GM18508 (cell line): Measurements from ENCODE around the gene TBC1D5.
"Not testable (repeated sequence)": the region's sequence is repeated elsewhere in the genome, so short reads cannot be mapped to it uniquely, and the experiment has no call there.

Experiments used
- ATAC-seq: cut with Tn5 transposase; IDR thresholded peaks from one replicate; pipeline ENCODE4 v1.9.1; 2021; ENCODE audit warnings: moderate number of reproducible peaks; ENCODE audit not compliant: insufficient read depth, unreplicated experiment

Gene TBC1D5

GRCh38 chr3:17387108-17387507 lies 355.3 kb downstream of the TBC1D5 start:
- no peak for ATAC-seq

GRCh38 chr3:17386432-17386831 lies 356.0 kb downstream of the TBC1D5 start:
- no peak for ATAC-seq

GRCh38 chr3:17384567-17385296 lies 357.7 kb downstream of the TBC1D5 start:
- no peak for ATAC-seq

GRCh38 chr3:17373304-17373703 lies 369.1 kb downstream of the TBC1D5 start:
- ATAC-seq = no peak

- ATAC-seq = no peak
Observed at GRCh38 chr3:17372362-17373210, 369.8 kb downstream of the TBC1D5 start.

GRCh38 chr3:17369973-17370372 lies 372.5 kb downstream of the TBC1D5 start:
- no peak for ATAC-seq

- no peak for ATAC-seq
Observed at GRCh38 chr3:17367171-17367570, 375.3 kb downstream of the TBC1D5 start.

- no peak for ATAC-seq
Observed at GRCh38 chr3:17360991-17361390, 381.4 kb downstream of the TBC1D5 start.

GRCh38 chr3:17359911-17360310 lies 382.5 kb downstream of the TBC1D5 start:
- no peak for ATAC-seq

GRCh38 chr3:17357035-17357710 lies 385.3 kb downstream of the TBC1D5 start:
- ATAC-seq = no peak

- no peak for ATAC-seq
Observed at GRCh38 chr3:17356585-17356984, 385.8 kb downstream of the TBC1D5 start.

- ATAC-seq = no peak
Observed at GRCh38 chr3:17355591-17355990, 386.8 kb downstream of the TBC1D5 start.

- no peak for ATAC-seq
Observed at GRCh38 chr3:17354341-17354740, 388.1 kb downstream of the TBC1D5 start.

GRCh38 chr3:17352620-17353019 lies 389.8 kb downstream of the TBC1D5 start:
- ATAC-seq = no peak

- not testable (repeated sequence) for ATAC-seq
Observed at GRCh38 chr3:17351193-17351592, 391.2 kb downstream of the TBC1D5 start.

GRCh38 chr3:17349093-17349492 lies 393.3 kb downstream of the TBC1D5 start:
- ATAC-seq = no peak

- no peak for ATAC-seq
Observed at GRCh38 chr3:17342119-17342518, 400.3 kb downstream of the TBC1D5 start.

- ATAC-seq = no peak
Observed at GRCh38 chr3:17340693-17341092, 401.7 kb downstream of the TBC1D5 start.

- no peak for ATAC-seq
Observed at GRCh38 chr3:17340261-17340660, 402.2 kb downstream of the TBC1D5 start.

- no peak for ATAC-seq
Observed at GRCh38 chr3:17339132-17339575, 403.3 kb downstream of the TBC1D5 start.

GRCh38 chr3:17336291-17336690 lies 406.1 kb downstream of the TBC1D5 start:
- ATAC-seq = no peak
